Left renal cortex interstitium (tissue), 4 donors: ENCODE data around the gene RBPJ. TPM values are rescaled to one million over a fixed set of nuclear protein-coding genes. Genes with fewer than 3 reads are reported as not detected.

Experiments used
- DNase-seq, 4 donors: peaks; one replicate each; pipeline ENCODE4 v3.0.0-alpha.2; 2013; ENCODE audit warnings: low read depth in 4 of 4, low spot score in 2 of 4, missing footprints in 1 of 4
- polyA plus RNA-seq, 4 donors: library from polyadenylated mRNA; unstranded; fragments of 120-200 nt; gene quantifications; one replicate each; pipeline ENCODE4 v1.2.1, GENCODE V29; 2013; ENCODE audit not compliant: insufficient read length in 4 of 4

Gene RBPJ
- polyA plus RNA-seq, 4 donors: 71.6 to 86.1 (median 77.2) TPM

- DNase-seq: peak; percentile 31 to 69 (median 36)
Measured at GRCh38 chr4:26410385-26411293, 89.8 kb downstream of the RBPJ start.

- DNase-seq: no peak
Measured at GRCh38 chr4:26412381-26413372, 91.9 kb downstream of the RBPJ start.

- DNase-seq: no peak
Measured at GRCh38 chr4:26413582-26413981, 92.8 kb downstream of the RBPJ start.

- no peak for DNase-seq
Measured at GRCh38 chr4:26418107-26418506, 97.3 kb downstream of the RBPJ start.

DNA sequence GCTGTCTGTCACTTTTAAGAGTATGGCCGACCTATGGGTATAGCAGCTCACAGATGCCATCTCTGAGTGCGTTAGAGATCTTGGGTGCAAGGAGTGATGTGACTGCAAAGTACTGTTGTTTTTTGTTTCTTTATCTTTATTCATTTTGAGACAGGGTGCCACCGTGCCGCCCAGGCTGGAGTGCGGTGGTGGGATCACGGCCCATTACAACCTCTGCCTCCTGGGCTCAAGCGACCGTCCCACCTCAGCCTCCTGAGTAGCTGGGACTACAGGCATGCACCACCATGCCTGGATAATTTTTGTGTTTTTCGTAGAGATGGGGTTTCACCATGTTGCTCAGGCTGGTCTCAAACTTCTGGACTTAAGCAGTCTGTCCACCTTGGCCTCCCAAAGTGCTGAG lies 98.0 kb downstream of the RBPJ start:
- no peak for DNase-seq

GRCh38 chr4:26420438-26420837 lies 99.6 kb downstream of the RBPJ start:
- no peak for DNase-seq

GRCh38 chr4:26420913-26421312 lies 100.1 kb downstream of the RBPJ start:
- DNase-seq: no peak

DNA sequence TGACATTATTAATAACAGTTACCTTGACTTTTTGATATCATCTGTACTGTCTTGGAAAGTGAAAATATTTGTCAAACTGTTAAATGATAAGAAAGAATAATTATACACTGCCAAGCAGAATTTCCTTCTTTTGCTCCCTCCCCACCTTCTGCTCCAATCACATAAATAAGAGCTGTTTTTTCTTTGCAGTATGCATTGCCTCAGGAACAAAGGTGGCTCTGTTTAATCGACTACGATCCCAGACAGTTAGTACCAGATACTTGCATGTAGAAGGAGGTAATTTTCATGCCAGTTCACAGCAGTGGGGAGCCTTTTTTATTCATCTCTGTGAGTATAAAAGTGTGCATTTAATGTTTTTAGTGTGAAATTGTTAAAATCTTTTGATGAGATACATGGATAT lies 103.3 kb downstream of the RBPJ start:
- no peak for DNase-seq

- no peak for DNase-seq
Measured at GRCh38 chr4:26424838-26425237, 104.0 kb downstream of the RBPJ start.

GRCh38 chr4:26425953-26426352 lies 105.1 kb downstream of the RBPJ start:
- DNase-seq: no peak

- DNase-seq: no peak
Measured at GRCh38 chr4:26426892-26427291, 106.1 kb downstream of the RBPJ start.

DNA sequence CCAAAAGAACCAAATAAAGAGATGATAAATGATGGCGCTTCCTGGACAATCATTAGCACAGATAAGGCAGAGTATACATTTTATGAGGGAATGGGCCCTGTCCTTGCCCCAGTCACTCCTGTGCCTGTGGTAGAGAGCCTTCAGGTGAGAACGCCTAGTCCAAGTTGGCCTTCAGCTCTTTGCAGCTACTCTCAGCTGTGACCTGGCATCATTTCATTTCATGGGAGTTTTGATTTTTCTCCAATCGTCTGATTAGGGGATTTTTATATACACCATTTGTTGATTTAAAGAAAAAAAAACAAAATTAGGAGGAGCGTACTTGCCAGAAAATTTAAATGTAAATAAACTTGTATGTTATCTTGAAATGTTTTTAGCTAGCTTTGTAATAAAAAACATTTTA lies 109.1 kb downstream of the RBPJ start:
- no peak for DNase-seq

GRCh38 chr4:26431461-26432180 lies 110.8 kb downstream of the RBPJ start:
- DNase-seq: no peak

- no peak for DNase-seq
Measured at GRCh38 chr4:26432419-26432818, 111.6 kb downstream of the RBPJ start.

GRCh38 chr4:26433556-26433955 lies 112.7 kb downstream of the RBPJ start:
- no peak for DNase-seq

GRCh38 chr4:26434030-26434639 lies 113.3 kb downstream of the RBPJ start:
- no peak for DNase-seq

- DNase-seq: peak in 1 of 4 donors; percentile 9
Measured at GRCh38 chr4:26441102-26441501, 120.3 kb downstream of the RBPJ start.

DNA sequence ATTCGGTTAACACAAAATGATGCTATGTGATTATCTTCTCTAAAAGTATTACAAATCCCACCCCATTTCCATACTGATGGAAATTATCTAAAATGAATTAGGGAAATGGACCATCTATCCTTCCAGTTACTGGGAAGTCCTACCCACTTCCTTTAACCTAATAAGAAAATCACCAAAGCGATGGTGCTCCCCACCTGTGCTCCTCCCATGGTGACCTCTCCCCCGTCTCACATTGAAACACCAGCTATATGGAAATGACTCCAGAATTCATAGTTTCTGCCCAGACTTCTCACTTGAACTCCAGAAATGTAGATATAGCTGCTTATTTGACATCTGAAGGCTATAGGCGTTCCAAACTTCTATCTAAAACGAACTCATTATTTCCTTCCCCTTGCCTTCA lies 121.0 kb downstream of the RBPJ start:
- DNase-seq: no peak

DNA sequence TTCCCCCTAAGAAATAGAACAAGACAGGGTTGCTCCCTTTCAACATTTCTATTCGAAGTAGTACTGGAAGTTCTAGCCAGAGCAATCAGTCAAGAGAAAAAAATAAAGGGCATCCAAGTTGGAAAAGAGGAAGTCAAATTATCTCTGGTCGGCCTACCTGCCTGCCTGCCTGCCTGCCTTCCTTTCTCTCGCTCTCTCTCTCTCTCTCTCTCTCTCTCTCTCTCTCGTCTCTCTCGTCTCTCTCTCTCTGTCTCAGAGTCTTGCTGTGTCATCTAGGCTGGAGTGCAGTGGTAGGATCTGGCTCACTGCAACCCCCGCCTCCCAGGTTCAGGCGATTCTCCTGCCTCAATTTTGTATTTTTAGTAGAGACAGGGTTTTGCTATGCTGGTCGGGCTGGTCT lies 126.6 kb downstream of the RBPJ start:
- no peak for DNase-seq

DNA sequence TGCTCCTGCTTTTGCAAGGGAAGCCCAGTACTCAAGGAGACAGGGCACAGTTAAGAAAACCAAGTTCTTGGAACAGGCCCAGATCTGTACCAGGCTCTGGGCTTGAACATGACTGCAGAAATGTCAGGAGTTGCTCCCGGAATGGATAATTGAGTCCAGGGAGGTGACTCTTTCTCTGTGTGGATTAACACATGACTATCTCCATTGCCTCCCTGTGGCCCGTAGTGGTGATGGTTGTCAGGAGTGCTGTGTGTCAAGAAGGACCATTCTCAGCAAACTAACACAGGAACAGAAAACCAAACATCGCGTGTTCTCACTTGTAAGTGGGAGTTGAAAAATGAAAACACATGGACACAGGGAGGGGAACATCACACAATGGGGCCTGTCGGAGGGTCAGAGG lies 129.6 kb downstream of the RBPJ start:
- DNase-seq: no peak
